Activated CD4-positive, CD25-positive, alpha-beta regulatory T cell treated with anti-CD3 and anti-CD28 coated beads, Interleukin-2, amount 50 U/mL, for 72 hours (primary cell): ENCODE results near the gene DVL3.

Experiments used
- DNase-seq: peaks from one replicate; pipeline ENCODE4 v3.0.0; 2021

The DVL3 gene

DNA sequence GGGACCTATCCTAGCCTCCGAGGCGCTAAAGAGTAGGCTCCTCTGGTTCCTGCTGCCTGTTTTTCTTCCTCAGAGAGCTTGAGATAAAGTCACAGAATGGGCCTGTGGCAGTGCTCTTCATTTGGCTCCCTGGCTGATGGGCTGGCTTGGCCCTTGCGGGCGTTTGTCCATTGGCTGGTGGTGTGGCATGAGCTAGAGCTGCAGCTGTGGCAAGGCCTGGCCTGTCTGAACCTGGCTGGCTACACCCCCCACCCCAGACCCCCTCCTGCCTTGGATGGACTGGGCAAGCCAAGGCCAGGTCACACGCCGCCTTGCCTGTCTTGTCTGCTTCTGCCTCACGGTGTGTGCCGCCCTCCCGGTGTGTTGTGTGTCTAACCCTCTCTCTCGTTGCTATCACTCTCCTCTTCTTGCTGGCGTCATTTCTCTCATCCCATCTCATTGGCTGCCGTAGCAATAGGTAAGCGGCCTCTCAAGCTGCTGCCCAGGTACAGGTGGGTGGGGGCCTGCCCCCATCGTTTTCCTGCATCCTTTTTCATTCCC, 22.7 kb downstream of the DVL3 start:
- no peak for DNase-seq

DNA sequence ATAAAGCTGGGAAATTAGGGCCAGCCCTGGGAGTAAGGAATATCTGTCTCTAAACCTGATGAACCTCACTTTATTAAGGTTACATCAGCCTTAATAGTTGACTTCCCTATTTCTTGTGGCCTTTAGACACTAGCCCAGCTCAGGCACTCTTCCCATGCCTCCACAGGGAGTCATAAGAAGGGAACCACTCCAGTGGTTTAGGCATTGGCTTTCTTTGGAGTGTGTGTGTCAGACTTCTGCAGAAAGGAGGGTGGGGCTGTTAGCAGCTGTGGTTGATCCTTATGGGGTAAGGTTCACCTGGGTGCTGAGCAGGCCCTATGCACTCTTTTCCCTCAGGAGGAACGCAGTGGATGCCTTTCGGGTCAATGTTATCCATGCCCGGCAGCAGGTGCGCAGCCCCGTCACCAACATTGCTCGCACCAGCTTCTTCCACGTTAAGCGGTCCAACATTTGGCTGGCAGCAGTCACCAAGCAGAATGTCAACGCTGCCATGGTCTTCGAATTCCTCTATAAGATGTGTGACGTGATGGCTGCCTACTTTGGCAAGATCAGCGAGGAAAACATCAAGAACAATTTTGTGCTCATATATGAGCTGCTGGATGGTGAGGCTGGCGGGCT, 23.5 kb downstream of the DVL3 start:
- no peak for DNase-seq

DNA sequence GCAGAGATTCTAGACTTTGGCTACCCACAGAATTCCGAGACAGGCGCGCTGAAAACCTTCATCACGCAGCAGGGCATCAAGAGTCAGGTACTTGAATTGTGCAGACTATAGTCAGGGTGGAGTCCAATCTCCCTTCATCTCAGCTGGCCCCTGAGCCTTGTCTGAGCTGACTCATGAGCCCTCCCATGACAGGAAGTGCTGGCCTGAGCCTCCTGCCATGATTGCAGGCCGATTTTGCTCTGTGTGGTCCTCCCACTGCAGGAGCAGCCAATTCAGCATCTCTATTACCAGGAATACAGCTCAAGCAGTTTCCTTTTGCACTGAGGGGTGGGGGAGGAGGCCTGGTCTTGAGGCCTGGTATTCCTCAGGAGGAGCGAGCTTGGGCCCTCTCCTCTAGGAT, 25.0 kb downstream of the DVL3 start:
- no peak for DNase-seq

DNA sequence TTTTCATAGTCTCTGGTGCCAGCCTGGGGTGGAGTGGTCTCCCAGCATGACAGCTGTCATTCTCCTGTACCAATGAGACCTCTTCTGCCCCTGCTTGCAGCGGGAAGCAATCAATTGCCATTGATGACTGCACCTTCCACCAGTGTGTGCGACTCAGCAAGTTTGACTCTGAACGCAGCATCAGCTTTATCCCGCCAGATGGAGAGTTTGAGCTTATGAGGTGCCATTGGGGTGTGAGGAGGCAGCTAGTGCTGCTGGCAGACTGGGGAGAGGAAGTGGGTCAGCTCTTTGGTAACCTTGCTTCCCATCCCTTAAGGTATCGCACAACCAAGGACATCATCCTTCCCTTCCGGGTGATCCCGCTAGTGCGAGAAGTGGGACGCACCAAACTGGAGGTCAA, 26.4 kb downstream of the DVL3 start:
- no peak for DNase-seq

DNA sequence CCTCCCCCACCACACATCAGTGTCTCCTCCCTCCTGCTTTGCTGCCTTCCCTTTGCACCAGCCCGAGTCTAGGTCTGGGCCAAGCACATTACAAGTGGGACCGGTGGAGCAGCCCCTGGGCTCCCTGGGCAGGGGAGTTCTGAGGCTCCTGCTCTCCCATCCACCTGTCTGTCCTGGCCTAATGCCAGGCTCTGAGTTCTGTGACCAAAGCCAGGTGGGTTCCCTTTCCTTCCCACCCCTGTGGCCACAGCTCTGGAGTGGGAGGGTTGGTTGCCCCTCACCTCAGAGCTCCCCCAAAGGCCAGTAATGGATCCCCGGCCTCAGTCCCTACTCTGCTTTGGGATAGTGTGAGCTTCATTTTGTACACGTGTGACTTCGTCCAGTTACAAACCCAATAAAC, 28.5 kb downstream of the DVL3 start:
- no peak for DNase-seq

DNA sequence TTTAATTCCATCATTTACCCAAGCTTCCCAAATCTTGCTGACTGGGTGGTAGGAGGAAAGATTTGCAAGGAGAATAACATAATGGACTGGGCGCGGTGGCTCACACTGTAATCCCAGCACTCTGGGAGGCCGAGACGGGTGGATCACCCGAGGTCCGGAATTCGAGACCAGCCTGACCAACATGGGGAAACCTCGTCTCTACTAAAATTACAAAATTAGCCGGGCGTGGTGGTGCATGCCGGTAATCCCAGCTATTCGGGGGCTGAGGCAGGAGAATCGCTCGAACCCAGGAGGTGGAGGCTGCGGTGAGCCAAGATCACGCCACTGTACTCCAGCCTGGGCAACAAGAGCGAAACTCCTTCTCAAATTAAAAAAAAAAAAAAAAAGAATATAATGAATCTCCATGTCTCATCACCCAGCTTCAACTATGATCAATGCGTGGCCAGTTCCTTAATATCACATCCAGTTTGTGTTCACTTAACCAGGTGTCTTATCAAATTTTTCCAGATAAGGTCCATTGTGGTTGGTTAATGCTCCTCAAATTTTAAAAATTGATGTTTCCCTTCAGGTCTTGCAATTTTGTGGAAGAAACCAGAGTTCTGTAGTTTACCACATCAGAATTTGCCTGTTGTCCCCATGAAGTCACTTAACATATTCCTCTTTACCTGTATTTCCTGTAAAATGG, 29.5 kb downstream of the DVL3 start:
- DNase-seq: no peak

DNA sequence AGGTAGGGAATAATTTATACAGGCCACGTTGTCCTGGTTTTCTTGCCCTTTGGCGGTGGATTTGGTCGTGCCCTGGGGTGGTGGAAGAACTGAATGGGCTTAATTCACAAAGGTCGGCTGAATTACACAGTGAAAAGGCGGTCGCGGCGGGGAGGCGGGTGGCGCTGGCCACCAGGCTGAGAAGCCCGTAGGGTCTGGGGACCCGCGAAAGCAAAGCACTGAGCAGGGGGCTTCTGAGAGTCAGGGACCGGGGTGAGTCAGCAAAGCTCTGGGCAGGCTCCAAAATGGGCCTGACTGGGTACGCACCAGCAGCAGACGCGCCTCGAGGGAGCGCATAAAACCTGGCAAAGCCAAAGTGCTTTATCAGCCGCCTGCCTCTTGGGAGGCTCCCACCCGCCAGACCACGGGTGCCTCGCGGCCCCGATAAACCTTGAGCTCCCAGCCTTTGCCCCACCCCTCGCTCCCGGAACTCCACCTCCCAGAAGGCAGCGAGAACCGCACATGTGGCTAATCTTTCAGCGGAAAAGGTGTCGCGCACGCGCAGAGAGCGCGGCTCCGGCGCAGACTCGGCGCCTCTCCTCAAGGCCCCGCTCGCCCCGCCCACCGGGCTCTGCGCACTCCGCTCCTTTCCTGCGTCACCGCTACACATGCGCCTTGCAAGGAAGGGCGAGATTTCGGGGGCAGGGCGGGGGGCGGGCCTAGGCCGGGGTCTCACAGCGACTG, 30.4 kb downstream of the DVL3 start:
- DNase-seq: peak; percentile 99

DNA sequence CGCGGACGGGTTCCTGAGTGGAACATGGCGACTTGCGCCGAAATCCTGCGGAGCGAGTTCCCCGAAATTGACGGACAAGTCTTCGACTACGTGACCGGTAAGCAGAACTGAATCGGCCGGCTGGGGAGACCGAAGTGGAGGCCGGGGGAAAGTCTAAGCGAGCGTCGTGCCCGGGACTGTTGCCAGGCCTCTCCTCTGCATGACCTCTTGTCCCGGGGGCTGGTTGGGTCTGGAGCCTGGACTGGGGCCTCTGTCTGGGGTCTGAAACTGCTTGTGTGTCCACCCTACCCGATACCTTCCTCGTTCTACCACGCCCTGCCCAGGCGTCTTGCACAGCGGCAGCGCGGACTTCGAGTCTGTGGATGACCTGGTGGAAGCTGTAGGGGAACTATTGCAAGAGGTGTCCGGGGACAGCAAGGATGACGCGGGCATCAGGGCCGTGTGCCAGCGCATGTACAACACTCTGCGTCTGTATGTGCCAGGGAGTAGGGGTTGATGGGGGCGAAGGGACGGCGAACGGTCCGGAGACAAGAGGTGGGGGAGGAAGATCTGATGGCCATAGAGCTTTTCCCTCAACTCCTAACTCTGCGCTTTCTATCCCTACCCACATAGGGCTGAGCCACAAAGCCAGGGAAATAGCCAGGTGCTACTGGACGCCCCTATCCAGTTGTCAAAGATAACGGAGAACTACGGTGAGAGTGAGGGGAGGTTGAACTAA, 31.2 kb downstream of the DVL3 start, which contains the start of gene ABCF3:
ABCF3 (plus strand) TSS at position 16 of the 718 bp plus-strand sequence; CDS start at position 25, 9 bp downstream.
- no peak for DNase-seq

DNA sequence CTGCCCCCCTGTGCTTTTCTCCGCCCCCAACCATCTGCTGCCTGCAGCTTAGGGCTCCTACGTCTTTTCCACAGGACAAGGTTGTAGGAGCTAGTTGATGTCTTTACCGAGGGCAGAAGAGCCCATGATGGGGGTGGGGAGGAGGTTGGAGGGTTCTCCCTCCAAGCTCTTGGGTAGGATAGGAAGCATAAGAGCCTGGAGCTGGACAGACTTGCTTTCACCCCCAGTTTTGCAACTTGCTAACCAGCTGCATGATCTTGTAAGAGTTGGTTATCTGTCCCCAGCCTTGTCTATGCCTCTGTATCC, 31.7 kb downstream of the DVL3 start:
- no peak for DNase-seq

DNA sequence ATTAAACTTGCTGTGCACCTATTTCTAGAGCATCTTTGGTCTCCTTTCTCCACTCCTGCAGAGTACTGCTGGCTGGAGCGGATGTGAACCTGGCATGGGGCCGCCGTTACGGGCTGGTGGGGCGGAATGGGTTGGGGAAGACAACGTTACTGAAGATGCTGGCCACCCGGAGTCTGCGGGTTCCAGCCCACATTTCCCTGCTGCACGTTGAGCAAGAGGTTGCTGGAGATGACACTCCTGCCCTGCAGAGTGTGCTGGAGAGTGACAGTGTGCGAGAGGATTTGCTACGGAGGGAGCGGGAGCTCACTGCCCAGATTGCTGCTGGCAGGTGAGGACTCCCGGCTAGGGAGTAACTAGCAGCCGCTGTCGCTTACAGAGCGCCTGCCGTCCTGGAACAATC, 32.9 kb downstream of the DVL3 start:
- no peak for DNase-seq

DNA sequence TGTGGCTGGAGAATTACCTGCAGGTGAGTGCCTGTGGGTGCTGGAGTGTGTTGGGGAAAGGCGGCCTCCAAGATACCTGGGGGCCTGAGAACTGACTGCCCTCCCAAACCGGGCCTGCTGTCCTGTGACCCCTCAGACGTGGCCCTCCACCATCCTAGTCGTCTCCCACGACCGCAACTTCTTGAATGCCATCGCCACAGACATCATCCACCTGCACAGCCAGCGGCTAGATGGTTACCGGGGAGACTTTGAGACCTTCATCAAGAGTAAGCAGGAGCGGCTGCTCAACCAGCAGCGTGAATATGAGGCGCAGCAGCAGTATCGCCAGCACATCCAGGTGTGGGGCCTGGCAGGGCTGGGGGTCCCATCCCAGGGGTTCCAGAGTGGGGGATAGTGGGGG, 34.2 kb downstream of the DVL3 start:
- no peak for DNase-seq

DNA sequence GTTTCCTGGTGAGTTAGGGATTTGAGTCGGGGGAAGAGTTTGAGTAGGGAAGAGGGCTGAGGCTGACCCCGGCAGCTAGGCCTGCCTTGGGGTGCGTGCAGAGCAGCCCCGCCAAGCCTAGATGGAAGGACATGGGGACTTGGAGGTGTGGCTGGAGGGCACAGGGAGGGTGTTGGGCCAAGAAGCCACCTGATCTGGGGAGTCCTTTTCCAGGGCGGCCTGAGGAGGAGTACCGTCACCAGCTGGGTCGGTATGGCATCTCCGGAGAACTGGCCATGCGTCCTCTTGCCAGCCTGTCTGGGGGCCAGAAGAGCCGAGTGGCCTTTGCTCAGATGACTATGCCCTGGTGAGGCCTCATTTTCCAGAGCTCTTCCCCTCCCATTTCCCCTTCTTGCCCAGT, 37.7 kb downstream of the DVL3 start:
- DNase-seq: no peak

DNA sequence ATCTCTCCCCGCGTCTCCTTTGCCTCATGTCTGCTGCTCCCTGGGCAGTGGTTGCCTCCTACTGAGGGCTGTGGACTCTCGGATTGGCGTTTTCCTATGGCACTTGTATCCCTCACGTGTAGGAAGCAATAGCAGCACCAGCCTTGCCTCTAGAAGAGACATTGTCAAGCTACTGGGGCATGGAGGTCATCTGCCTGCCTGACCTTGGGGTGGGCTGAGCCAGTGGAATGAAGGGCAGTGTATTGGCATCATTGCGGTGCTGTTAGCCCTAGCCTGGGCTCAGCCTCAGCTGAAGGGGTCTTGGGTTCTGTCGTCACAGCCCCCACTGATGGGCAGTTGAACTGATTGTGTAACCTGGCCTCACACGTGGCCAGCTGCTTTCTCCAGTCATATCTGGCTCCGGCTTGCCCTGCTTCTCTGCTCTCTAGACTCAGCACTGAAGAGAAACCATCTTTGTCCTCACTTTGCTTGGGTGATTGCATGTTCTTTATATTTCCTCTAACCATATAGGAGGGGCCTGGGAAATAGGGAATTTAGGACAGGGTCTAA, 38.9 kb downstream of the DVL3 start:
- no peak for DNase-seq

DNA sequence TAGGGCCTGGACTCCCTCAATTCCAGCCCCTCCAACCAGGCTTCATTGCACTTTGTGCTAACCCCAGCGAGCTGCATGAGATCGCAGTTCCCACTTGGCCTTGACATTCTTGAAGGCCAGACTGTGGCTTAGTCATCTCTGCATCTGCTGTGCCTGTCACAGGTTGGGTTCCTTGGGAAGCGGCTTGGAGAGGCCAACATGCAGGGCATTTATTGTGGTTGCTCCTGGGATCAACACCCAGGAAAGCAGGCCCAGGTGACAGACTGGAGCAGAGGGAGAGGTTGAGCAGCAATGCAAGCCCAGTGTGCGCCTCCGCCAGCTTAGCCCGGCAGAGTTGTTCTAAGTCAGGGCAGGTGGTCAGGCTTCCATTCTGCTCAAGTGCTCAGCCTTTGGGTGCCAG, 41.4 kb downstream of the DVL3 start:
- no peak for DNase-seq

DNA sequence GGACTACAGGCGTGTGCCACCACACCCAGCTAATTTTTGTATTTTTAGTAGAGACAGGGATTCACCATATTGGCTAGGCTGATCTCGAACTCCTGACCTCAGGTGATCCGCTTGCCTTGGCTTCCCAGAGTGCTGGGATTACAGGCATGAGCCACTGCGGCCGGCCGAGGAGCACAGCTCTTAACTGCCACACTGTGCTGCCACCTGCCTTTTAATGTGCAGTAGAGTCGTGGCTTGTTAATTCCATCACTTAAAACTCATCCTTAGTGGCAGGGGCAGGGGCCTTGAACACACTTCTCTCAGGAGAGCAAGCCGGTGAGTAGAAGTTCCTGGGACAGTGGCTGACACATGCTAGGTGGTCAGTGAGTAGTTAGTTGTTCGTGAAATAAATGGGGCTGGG, 43.3 kb downstream of the DVL3 start:
- DNase-seq: no peak

DNA sequence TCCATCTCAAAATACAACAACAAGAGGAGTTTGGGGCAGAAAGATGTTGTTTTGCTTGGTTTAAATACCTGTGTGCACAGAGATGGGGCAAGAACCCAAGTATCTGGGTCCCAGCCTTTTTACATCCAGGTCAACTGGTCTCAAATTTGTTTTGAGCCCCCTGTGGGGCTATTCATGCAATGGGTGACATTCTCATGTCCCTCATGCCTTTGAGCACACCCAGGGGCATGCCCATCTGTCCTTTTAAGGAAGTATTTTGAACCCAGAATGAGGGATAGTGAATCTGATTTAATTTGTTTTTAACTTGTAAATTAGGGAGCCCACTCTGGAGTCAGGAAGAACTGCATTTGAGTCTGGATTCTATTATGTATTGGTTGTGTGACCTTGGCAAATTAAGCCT, 45.6 kb downstream of the DVL3 start:
- no peak for DNase-seq

DNA sequence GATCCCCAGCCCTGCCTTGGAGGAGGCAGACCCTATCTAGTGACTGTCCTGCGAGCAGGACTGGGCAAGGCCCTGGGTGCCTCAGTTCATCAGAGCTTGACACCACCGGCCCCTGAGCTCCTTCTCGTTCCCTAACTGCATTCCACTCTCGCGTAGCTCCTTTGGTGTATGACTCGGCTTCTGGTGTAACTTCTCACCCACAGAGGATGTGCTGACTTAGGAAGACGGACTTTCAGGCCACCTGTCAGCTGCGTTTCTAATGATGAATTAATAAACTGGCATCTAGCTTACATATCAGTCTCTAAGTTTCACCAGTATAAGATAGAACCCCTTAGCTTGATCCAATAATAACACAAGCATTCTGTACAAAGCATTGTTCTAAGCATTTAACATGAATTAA, 48.3 kb downstream of the DVL3 start:
- DNase-seq: no peak

DNA sequence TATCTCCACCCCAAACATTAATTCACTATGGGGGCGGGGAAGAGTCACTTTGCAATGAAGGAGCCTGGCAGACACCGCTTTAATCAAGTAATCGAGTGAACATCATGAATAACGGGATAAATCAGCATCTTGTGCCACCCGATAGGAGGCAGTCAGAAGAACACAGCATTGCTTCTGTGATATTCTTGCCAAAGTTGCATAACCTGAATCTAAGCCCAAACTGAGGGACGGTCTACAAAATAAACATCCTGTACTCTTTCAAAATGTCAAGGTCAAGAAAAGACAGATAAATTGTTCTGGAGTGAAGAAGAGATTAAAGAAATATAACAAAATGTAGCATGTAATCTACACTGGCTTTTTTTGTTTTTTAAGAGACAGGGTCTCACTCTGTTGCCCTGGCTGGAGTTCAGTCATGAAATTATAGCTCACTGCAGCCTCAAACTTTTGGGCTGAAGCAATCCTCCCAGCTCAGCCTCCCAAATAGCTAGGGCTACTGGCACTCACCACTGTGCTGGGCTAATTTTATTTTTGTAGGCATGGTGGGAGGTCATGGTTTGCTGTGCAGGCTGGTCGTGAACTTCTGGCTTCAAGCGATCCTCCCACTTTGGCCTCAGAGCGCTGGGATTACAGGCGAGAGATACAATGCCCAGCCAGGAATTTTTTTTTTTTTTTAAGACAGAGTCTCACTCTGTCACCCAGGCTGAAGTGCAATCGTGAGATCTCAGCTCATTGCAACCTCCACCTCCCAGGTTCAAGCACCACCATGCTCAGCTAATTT, 54.2 kb downstream of the DVL3 start:
- no peak for DNase-seq

DNA sequence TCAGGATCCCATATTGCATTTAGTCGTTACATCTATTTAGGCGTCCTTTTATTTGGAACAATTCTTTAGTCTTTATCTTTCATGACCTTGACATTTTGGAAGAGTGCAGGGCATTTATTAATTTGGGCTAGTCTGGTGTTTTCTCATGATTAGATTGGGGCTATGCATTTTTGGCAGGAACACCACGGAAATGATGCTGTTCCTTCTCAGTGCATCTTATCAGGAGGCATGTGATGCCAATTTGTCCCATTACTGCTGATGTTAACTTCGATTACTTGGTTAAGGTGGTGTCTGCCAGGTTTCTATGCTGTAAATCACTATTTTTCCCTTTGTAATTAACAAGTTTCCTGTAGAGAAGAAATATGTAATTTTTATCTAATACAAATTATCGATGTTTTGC, 56.1 kb downstream of the DVL3 start:
- DNase-seq: no peak

DNA sequence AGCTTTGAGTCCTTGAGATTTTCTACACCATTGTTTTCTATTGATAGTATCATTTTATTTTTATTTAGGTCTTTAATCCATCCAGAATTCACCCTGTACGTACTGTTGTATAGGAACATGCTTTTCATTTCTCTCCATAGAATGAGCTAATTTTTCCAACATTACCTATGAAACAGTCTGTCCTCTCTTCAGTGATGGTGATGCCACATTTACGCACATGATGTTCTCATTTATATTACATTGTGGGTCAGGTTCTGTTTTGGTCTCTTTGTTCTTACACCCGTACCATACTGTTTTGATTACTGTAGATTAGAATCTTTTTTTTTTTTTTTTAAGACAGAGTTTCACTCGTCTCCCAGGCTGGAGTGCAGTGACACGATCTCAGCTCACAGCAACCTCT, 56.5 kb downstream of the DVL3 start:
- no peak for DNase-seq

DNA sequence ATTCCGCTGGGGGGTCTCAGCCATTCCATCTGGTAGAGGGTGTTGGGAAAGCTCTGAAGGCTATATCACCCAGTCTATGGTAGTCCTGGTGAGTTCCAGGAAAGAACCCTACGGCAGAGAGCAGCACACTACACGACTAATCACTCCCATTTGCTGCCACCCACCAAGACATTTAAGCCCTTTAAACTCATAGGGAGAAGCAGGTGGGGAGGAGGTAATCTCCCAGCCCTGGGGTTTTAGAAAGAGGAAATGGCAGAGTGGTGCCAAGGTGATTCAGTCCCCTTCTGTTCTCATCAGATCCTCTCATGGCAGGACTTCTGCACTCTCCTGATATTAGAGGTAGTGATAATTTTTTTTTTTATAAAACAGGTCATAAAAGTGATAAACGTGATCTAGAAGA, 63.6 kb downstream of the DVL3 start:
- DNase-seq: no peak

DNA sequence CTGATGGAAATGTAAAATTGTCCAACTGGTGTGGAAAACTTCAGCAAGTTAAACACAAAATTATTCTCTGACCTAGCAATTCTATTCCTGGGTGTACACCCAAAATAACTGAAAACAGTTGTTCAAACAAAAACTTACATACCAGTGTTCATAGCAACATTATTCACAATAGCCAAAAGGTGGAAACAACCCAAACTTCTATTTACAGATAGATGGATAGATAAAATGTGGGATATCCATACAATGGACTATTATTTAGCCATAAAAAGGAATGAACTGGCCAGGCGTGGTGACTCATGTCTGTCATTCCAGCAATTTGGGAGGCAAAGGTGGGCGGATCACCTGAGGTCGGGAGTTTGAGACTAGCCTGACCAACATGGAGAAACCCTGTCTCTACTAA, 67.3 kb downstream of the DVL3 start:
- no peak for DNase-seq
